Measurements from ENCODE around the gene ICOSLG.
"Not testable (repeated sequence)": the region's sequence is repeated elsewhere in the genome, so short reads cannot be mapped to it uniquely, and the experiment has no call there.

Gene ICOSLG, protein sequence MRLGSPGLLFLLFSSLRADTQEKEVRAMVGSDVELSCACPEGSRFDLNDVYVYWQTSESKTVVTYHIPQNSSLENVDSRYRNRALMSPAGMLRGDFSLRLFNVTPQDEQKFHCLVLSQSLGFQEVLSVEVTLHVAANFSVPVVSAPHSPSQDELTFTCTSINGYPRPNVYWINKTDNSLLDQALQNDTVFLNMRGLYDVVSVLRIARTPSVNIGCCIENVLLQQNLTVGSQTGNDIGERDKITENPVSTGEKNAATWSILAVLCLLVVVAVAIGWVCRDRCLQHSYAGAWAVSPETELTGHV

DNA sequence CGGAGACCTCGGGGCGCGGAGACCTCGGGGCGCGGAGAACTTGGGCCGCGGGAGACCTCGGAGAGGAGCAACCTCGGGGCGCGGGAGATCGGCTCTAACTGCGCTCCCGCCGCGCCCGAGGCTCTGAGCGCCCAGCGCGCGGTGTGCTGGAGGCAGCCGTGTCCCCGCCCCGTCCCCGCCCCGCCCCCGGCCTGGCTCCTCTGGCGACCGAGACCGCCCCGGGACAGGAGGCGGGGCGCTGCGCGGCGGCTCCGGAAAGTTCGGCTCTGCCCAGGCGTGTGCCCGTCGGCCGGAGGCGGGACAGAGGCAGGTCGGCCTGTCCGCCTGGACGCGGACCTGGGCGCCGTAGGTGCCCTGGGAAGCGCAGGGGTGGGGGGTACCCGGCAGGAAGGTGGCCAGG is at the start of gene ICOSLG:
Gene ICOSLG, minus strand, starts transcription at position 102 of the 400 bp plus-strand sequence. CDS start 126 bp downstream, outside the sequence.
- DNase-seq, result not testable (repeated sequence)

DNA sequence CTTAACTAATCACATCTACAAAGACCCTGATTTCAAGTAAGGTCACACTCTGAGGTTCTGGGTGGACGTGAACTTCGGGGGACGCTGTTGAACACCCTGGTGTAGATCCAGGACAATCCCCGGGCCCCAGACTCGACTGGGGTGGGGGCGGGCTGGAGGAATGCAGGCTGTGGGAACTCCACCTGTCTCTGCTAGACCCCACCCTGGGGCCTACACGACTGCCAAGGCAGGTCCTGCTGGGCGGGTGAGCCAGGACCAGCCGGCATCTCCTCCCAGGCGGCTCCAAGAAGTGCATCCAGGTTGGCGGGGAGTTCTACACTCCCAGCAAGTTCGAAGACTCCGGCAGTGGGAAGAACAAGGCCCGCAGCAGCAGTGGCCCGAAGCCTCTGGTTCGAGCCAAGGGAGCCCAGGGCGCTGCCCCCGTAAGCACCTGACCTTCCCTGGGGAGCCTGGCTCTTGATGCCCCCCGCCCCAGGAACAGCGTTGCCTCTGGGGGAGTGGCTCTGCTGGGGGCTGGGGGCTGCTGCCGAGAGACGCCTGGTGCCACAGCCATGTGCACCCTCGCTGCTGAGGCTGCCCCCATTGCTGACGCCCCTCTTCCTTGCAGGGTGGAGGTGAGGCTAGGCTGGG is 48.8 kb upstream of the ICOSLG start:
- no peak for DNase-seq

DNA sequence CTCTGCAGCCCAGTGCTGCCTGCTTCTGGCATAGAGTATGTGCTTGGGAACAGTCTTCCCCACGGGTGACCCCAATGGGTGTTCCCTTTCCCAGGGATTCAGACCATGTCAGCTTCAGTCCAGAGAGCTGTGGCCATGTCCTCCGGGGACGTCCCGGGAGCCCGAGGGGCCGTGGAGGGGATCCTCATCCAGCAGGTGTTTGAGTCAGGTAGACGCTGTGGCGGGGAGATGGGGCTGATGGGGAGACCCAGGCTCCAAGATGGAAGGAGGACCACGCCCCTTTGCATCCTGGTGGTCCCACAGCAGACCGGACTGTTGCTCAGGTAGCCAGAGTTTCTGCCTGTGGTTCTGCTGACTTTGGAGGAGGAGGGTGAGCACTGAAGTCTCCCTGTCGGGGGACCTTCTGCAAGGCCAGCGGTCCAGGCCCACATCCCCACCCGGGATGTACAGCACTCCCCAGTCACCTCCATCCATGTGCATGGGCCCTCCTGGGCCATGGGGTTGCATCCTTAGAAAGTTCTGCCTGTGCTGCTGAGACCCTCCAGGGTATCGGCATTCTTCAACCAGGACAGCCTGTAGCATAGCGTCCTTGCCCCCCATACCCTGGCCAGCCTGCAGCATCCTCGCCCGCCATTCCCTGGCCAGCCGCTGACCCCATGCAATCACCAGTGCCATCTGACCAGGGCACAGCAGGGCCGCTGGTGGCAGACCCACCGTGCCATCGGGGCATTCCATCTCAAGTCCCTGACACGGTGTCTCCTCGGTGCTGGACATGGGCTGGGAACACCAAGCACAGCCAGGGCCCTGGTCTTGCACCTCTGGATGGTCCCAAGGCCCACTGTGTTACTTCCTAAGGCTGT is 47.7 kb upstream of the ICOSLG start:
- DNase-seq, result no peak

DNA sequence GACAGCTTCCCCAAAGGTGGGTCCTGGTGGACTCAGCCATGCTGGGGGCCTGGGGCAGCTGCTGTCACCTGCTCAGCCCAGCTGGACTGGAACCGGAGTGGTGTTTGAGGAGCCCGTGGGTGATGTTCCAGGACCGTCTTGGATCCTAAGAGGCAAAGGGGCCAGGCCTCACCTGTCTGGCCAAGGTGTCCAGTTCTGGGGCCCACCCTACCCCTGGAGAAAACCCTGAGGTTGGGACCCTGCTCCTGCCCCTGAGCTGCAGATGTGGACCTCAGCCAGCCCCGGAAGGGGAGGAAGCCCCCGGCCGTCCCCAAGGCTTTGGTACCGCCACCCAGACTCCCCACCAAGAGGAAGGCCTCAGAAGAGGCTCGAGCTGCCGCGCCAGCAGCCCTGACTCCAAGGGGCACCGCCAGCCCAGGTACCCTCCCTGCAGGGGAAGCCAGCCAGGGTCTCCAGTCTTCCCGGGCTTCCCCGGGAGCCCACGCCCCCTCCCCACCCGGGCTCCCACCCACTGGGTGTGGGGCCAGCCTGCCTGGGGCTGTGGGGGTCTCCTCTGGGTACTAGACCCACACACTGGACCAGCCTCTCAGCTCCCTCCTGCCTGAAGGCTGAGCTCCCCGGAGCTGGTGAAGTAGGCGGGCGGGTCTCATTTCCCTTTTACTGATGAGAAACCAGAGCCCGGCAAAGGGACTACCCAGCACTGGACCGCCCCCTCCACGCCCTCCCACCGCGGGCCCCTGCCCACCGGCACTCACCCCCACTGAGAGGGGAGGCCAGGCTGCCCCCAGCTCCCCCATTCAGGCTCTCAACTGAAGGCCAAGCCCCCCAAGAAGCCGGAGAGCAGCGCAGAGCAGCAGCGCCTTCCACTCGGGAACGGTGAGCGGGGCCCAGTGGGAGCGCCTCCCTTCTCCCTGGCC is 46.2 kb upstream of the ICOSLG start:
- no peak for DNase-seq

DNA sequence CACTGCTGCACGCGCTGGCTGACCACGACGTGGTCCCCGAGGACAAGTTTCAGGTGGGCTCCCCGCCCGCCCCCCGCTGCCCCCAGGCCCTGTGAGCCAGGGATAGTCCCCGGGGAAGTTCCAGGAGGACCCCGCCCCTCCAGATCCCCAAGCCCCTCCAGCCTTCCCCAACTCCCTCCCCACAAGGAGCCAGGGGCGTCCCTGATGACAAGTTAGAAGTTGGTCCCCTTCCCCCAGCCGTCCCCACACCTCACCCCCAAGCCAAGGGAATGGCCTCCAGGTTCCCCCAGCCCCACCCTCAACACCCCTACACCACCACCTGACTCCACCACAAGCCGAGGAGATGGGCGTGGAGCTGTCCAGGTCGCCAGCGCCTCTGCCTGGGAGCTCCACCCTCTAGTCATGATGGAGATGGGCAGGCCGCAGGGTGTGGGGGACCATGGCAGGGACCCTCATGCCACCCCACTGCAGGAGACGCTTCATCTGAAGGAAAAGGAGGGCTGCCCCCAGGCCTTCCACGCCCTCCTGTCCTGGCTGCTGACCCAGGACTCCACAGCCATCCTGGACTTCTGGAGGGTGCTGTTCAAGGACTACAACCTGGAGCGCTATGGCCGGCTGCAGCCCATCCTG is 45.5 kb upstream of the ICOSLG start:
- DNase-seq, result no peak

DNA sequence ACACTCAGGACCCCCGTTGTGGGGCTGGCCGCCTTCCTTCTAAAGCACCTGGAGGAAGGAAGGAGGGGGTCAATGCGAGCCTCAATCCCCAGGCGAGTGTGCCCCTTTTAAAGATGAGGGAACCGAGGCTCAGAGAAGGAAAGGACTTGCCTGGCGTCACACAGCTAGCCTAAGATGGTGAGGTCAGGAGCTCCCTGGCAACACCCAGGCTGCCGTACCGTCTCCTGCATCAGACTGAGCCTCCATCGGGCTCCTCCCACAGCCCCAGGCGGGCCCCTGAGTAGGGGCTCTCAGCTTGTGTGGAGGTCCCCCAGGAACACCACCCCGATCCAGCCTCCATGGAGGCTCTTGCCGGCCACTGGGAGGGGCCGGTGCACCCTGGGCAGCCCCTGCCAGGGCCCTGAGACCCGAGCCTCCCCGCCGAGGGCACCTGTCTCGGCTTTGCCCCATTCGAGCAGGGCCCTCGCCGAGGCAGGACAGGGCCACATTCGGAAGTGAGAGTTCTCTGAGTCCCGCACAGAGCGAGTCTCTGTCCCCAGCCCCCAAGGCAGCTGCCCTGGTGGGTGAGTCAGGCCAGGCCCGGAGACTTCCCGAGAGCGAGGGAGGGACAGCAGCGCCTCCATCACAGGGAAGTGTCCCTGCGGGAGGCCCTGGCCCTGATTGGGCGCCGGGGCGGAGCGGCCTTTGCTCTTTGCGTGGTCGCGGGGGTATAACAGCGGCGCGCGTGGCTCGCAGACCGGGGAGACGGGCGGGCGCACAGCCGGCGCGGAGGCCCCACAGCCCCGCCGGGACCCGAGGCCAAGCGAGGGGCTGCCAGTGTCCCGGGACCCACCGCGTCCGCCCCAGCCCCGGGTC is 44.6 kb upstream of the ICOSLG start, which contains the start of gene AIRE:
Gene AIRE, plus strand, starts transcription at position 739 of the 855 bp plus-strand sequence. CDS start 131 bp downstream, outside the sequence.
- no peak for DNase-seq

DNA sequence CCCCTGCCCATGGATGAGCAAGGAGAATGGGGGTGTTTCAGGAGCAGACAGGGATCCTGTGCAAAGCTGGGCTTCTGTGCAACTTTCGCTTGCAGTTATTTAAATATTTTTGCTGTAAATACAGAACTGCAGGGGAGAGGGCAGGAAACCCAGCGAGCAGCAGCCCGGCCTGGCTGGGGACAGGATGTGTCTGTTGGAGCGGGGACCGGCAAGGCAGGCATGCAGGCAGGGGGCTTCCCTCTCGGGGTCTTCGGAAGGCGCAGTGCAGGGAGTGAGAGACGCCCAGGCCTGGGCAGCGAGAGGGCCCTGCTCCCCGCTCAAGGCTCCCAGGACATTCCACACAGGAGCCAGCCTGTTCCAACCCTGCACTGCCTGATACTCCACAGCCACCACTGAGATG is 43.2 kb upstream of the ICOSLG start:
- DNase-seq, result no peak

DNA sequence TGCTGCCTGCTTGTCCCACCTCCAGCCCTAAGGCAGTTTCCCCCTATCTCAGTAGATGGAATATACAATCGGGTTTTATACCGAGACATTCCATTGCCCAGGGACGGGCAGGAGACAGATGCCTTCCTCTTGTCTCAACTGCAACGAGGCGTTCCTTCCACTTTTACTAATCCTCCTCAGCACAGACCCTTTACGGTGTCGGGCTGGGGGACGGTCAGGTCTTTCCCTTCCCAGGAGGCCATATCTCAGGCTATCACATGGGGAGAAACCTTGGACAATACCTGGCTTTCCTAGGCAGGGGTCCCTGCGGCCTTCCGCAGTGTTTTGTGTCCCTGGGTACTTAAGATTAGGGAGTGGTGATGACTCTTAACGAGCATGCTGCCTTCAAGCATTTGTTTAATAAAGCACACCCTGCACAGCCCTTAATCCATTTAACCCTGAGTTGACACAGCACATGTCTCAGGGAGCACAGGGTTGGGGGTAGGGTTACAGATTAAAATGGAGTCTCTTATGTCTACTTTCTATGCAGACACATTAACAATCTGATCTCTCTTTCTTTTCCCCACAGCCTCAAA is 42.6 kb upstream of the ICOSLG start:
- not testable (repeated sequence) for DNase-seq

DNA sequence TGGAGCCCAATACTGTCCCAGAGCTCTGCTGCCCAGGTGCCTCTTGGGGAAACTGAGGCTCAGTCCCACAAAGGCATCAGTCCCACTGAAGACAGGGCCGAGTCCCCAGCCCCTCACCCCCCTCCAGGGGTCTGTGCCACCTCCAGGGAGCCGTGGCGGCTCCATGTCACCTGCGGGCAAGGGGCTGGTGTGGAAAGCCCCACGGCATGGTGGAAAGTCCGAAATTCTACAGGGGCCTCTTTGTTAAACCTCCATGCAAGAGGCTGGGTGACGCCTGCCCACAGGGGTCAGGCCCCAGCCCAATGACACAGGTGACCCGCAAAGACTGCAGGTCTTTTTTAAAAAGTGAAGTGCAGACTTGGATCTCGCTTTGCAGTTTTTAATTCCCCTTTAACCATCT is 41.6 kb upstream of the ICOSLG start:
- DNase-seq, result no peak

DNA sequence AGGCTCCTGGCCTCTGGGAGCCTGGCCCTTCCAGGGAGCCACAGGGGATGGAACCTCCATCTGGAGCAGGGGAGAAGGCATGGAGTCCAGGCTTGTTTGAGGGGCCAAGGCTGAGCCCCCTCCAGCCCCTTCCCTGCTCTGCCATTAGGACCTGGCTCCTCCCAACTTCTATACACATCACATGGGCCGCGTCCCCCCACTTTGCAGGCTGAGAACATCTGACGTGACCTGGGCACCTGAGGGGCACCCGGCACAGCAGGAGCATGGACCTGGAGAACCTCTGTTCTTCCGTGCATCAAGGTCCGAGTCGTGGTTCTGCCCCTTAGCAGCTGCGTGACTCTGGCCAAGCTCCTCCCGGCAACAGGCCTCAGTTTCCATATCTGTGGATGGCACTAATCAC is 41.1 kb upstream of the ICOSLG start:
- DNase-seq, result no peak

DNA sequence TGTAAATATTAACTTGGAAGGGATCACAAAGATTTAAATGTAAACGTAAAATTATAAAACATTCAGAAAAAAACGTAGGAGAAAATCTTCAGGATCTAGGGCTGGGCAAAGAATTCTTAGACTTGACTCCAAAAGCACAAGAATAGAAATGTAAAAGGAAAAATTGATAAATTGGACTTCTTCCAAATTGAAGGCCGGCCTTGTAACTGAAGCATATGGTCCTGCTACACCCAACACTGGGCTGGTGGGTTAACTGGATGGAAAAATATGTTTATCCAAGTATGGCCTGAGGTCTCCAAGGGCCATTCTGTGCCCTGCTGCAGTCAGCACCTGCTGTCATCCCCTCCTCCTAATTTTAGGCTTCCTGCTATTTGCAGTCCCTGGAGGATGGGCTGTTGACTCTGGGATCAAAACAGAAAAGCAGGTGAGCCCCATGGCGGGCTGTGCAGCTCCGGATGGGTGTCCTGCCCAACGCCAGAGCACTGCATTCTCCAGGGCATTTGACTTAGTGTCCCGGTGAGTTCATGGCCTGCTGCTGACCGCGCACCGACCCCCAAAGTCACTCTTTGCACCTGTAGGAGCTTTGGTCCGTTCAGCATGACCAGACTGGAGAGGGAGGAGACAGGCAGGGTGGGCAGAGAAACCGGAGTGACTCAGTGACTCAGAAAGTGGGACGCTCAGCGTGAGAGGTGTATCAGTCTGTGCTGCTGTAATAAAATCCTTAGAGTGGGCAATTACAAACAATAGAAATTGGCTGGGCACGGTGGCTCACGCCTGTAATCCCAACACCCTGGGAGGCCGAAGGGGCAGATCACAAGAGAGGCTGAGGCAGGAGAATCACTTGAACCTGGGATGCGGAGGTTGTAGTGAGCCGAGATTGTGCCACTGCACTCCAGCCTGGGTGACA is 38.9 kb upstream of the ICOSLG start:
- no peak for DNase-seq

DNA sequence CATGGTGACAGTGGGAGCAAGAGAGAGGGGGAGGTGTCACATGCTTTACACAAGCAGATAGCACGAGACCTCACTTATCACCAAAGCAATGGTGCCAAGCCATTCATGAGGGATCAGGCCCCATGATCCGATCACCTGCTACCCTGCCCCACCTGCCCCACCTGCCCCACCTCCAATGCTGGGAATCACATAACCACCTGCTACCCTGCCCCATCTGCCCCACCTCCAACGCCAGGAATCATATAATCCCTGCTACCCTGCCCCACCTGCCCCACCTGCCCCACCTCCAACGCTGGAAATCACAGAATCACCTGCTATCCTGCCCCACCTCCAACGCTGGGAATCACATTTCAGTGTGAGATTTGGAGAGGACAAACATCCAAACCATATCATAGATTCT is 34.3 kb upstream of the ICOSLG start:
- DNase-seq, result no peak

DNA sequence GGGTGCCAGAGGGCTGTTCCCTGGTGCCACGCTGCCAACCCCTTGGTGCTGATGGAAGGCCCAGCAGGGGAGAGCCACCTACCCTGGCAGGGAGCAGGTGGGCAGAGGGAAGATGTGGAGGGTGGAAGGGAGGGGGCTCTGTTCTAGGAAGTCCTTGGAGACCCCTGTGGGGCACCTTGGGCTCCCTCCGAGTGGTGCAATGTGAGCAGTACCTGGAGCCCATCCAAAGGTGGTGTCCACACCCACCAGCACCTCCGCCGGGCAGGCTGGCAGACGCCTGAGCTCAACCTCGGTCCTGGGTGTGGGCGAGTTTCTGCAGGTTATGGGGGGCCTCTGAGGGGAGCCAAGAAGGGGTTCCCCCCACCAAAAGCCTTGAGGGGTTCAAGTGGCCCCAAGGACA is 32.3 kb upstream of the ICOSLG start:
- DNase-seq, result no peak

DNA sequence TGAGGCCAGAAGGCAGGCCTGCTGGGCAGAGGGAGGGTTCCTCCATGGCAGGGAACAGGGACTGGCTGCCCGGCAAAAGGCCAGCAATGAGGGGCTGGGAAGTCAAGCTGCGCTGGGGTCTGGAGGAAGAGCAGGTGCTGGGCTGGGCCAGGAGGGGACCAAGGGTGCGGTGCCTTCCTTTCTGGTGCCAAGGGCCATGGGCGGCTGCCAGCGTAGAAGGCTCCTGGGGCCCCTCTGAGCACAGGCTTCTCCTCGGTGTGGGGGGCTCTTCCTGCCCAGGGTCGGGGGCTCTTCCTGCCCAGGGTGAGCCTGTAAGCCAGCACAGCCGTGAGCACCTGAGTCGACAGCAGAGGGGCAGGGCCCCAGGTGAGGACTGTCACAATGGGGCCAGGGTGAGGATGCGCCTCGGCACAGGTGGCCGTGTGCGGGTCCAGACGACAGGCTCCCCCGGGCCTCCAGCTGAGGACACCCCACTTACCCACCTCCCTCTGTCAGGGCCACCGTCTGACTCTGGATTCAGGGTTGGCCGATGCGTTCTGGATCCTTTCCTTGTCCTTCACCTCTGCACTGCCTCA is 31.6 kb upstream of the ICOSLG start:
- DNase-seq, result no peak

DNA sequence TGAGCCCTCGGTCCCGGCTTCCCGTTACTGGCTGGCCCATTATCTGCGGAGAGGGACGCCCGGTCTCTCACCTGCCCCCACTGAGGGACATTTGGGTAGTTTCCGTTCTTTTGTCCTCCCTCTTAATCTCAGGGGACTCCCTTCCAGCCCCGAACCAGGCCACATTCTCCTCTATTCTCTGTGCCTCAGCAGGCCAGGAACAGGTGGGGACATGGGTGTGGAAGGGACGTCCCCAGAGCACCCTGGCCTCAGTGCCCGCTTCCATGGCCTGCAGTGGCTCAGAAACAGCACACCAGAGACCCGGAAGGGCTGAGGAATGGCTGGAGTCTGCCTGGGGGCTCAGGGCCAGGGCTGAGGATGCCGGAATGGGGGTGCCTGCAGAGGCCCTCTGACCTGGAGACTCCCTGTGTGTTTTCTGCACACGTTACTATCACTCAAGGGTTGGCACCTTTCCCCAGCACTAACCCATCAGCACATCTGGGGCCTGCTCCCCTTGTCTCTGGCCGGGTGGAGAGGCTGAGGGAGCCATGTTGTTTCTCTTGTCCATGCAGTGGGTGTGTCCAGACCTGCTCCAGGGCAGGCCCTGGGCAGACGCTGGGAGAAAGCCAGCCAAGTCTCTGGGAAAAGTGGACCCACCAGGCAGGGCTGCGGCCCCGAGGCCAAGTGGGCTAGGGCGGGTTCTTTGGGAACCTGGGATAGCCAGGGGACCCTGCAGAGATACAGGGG is 31.0 kb upstream of the ICOSLG start:
- DNase-seq, result no peak

DNA sequence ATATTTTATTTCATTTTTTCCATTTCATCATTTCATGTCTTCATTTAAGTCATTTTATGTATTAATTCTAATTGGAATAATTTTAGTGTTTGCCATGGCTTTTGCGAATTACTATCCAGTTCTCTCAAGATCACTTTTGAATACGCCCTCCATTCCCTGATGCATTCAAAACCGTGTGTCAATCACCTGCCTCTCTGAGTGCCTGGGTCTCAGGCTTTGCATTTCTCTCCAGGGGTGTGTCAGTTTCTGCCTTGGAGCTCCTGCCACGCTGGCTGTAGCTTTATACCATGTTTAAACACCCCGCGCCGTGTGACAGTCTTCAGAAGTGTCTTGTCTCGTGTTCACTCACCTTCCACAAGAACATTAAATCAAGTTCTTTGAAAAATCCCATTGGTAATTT is 28.3 kb upstream of the ICOSLG start:
- no peak for DNase-seq

DNA sequence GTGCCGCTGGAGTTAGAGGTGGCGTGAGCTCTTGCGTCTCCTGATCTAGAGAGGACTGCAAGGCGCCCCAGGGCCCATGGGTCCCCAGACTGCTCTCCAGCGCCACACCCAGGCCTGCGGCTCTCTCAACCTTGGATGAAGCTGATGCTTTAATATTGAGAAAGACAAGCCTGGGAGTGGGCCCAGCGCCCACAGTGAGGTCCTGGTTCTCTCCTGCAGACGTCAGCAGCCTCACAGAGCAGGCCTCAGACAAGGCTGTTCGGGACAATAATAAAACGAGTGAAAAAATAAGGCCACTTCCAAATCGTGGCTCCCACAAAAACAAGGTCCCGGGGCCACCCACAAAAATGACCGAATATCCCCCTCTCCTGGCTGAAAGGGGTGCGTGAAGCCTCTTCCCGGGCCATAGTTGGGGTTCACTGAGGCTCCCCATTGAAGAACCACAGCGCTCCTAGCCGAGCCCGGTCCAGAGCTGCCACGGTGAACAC is 27.0 kb upstream of the ICOSLG start:
- no peak for DNase-seq

DNA sequence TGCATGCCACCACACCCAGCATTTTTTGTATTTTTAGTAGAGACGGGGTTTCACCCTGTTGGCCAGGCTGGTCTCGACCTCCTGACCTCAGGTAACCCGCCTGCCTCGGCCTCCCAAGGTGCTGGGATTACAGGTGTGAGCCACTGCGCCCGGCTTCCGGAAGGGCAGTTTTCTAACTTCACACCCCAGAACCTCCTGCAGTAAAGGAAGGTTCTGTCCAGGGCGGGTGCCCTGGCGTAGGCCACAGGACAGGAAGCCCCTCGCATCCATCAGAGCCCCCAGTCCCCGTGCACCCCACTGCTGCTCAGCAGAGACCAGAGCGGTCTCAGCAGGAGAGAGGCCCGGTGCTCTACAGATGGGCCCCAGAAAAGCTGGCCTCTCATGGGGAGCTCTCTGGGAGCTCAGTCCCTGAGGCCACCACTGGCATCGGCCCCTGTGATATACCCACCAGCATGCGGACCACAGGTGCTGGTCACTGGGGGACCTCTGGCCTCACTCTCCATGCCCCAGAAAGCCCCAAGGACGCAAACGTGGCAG is 25.1 kb upstream of the ICOSLG start:
- DNase-seq, result no peak

Data from NCI-H226 (cell line).